Measurements from ENCODE around the gene RBM28. TPM values are rescaled to one million over a fixed set of nuclear protein-coding genes. Genes with fewer than 3 reads are reported as not detected.

Gene RBM28
- total and polyA plus RNA-seq, 2 of the 8 experiments (the other 6 are each of a cell fraction or from before 2014, with no cell fraction given) = 12.8 to 65.3 TPM

DNA sequence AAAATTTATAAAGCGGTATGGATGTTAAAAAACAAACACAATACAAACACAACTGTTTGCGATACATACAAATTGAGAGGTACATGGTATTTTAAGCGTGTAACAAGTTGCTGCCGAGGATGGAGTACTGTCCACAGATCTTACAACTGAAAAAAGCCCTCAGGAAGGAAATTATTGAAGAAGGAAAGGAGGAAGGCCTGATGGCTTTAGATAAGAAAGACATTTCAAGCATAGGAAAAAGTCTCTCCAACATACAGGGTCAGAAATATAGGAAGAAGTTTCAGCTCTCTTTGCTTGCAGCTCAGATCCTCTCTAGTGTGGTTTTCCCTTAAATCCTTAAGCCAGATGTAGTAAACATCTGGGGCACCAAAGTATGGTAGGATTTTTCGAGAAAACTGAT, 25.0 kb downstream of the RBM28 start (continued):
- TF ChIP-seq, protein P1, sequence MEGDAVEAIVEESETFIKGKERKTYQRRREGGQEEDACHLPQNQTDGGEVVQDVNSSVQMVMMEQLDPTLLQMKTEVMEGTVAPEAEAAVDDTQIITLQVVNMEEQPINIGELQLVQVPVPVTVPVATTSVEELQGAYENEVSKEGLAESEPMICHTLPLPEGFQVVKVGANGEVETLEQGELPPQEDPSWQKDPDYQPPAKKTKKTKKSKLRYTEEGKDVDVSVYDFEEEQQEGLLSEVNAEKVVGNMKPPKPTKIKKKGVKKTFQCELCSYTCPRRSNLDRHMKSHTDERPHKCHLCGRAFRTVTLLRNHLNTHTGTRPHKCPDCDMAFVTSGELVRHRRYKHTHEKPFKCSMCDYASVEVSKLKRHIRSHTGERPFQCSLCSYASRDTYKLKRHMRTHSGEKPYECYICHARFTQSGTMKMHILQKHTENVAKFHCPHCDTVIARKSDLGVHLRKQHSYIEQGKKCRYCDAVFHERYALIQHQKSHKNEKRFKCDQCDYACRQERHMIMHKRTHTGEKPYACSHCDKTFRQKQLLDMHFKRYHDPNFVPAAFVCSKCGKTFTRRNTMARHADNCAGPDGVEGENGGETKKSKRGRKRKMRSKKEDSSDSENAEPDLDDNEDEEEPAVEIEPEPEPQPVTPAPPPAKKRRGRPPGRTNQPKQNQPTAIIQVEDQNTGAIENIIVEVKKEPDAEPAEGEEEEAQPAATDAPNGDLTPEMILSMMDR (IDR thresholded peaks at IDR 0.05; ENCODE audit: control extremely low read depth in 1 of 3, insufficient read depth in 1 of 3, low read depth in 1 of 3, low read length in 3 of 3) = no peak
- TF ChIP-seq FOSL1 (IDR thresholded peaks at IDR 0.05; ENCODE audit: insufficient read depth, low read depth, low read length) = no peak
- no peak for TF ChIP-seq POLR2A (IDR thresholded peaks at IDR 0.05; ENCODE audit: control extremely low read depth in 1 of 2, low read depth in 2 of 2, low read length in 2 of 2)
- no peak for TF ChIP-seq RNF2 (IDR thresholded peaks at IDR 0.05; ENCODE audit: borderline replicate concordance, low read depth, low read length, missing control alignments, poor library complexity, severe bottlenecking)
- no peak for TF ChIP-seq CTBP2 (IDR thresholded peaks at IDR 0.05; ENCODE audit: borderline replicate concordance, insufficient read depth, insufficient read length, low read length)
